Measurements from ENCODE around the gene MXRA7.

MXRA7 gene

DNA sequence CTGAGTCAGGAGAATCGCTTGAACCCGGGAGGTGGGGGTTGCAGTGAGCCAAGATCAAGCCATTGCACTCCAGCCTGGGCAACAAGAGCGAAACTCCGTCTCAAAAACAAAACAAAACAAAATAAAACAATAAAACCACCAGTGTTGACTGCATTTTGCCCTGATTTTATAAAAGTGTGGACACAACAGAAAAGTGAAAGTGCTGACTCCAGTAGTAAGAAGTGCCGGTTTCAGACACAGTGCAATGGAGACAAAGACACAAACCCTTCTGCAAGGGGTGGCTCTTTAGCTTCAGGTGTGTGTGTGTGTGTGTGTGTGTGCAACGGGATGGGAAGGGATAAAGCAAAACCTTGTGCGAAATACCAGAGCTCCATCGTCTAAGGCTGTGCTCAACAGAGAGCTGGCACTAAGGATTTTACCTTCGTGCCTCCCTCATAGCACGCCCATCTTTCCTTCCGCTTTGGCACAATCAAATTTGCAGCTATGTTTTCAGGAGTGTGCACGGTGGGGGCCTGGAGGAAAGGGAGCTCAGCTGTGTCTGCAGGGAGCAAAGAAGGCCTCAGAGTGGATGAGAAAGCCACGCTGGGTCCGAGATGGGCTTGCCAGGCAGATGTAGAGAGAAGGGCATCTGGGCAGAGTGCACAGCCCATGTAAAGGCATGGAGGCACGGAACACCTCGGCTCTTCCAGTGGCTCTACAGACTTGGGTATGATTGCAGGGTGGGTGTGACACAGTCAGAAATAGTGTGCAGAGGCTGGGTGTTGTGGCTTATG, 15.5 kb downstream of the MXRA7 start:
- no peak for DNase-seq

GRCh38 chr17:76691379-76692191, 19.2 kb downstream of the MXRA7 start:
- no peak for DNase-seq

- DNase-seq: no peak
Observed at GRCh38 chr17:76690596-76691280, 20.0 kb downstream of the MXRA7 start.

- DNase-seq: no peak
Observed at GRCh38 chr17:76689859-76690258, 20.9 kb downstream of the MXRA7 start.

GRCh38 chr17:76688165-76688622, 22.6 kb downstream of the MXRA7 start:
- no peak for DNase-seq

DNA sequence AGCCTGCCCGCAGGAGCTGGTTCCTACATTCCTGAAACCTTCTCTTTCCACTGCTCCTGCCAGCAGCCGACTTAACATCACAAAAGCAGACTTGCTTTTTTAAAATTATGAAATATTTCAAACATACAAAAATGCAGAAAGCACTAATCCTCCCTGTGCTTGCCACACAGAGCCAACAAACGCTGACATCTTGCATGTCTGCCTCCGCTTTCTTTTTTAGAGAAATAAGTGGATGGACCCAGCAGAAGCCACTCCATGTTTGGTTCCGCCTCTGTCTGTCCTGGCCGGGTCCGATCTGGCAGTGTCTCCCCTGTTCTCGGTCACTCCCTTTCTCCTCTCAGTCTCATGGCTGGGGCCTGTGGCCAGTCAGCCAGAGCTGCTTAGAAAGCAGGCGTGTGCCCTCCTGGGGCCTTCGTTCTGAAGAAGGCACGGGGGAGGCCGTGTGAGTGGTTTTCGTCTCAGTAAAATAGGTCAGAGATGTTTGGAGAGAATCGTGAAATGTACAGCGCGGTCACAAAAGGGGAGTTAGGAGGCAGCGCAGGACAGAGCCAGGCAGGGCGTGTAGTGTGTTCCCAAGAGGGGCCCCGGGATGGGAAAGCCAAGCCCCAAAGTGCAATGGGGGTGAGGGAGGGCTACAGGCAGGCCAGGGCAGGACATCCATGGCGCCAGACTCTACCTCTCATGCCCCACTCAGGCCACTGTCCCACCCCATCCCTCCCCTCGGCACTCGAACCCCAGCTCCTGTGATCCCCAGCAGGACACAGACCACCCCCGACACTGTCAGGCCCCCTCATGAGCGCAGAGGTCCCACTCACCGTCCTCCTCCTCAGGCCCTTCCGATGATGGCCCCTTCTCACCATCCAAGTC, 23.2 kb downstream of the MXRA7 start:
- no peak for DNase-seq

- DNase-seq: no peak
Observed at GRCh38 chr17:76686538-76687297, 24.0 kb downstream of the MXRA7 start.

GRCh38 chr17:76685846-76686245, 24.9 kb downstream of the MXRA7 start:
- no peak for DNase-seq

DNA sequence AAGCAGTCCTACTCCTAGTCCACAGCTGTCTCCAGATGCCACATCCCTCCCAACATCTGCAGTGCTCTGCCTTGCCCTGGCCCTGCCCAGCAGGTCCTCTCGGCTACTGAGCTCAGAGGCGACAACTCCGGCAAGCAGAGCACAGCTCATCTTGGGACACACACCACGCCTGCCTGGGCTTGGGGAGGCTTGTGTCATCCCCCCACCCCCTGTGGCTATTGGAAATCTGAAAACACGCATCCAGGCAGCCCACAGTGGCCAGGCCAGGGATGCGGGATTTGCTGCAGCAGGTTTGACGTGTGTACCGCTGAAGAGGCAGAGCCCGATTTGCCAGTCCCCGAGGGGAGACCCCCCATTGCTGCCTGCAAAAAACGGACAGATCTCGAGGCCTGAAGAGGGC, 25.4 kb downstream of the MXRA7 start:
- no peak for DNase-seq

DNA sequence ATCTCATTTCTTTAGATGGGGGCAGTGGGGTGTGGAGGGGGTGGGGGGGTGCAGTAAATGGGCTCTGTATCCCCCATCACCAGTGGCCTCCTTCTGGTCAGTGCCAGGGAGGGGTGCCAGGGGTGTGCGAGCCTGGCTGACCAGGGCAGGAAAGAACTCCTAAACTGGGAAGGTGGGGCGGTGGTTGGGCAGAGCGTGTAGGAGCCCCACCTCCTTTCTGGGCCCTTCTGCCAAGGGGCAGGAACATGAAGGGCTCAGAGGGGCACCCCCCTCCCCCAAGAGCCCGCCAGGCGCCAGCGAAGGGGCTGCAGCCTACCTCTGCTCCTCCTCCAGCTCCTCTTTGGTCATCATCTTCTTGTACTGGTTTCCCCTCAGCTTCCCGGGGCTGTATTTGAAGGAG, 26.0 kb downstream of the MXRA7 start:
- no peak for DNase-seq

DNA sequence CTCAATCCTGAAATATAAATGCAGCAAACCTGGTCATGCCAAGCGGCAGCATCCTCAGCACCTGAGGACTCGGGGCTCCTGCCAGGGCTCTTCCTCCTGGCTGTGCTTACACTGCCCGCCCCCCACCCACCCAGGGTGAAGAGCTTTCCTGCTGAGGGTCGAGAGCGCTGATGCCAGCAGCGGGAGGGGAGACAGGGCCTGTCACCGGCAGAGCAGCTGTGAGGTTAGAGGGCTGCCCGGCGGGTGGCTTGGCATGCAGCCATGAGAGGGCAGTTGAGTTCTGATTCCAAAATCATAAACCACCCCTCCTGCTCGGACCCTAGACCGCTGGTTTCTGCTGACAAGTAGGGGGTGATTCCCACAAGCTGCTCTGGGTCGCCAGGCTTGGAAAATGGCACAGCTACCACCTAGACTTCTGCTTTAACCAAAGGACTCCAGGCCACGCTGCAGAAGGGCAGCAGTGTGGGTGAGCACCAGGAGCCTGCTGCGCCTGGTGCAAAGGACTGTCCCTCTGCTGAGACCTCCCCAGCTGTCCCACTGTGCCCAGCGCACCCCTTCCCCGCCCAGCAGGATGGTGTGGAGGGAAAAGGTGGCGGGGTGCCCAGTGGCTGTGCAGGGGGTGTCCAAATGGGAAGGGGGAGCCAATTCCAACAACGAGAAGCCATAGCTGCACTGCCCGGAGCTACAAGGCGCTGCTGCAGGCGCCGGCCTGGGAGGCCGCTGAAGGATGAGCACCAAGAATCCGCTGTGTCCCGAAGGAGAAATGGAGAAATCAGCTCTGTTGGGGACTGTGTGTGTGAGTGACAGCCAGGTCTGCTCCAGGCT, 26.6 kb downstream of the MXRA7 start:
- no peak for DNase-seq

DNA sequence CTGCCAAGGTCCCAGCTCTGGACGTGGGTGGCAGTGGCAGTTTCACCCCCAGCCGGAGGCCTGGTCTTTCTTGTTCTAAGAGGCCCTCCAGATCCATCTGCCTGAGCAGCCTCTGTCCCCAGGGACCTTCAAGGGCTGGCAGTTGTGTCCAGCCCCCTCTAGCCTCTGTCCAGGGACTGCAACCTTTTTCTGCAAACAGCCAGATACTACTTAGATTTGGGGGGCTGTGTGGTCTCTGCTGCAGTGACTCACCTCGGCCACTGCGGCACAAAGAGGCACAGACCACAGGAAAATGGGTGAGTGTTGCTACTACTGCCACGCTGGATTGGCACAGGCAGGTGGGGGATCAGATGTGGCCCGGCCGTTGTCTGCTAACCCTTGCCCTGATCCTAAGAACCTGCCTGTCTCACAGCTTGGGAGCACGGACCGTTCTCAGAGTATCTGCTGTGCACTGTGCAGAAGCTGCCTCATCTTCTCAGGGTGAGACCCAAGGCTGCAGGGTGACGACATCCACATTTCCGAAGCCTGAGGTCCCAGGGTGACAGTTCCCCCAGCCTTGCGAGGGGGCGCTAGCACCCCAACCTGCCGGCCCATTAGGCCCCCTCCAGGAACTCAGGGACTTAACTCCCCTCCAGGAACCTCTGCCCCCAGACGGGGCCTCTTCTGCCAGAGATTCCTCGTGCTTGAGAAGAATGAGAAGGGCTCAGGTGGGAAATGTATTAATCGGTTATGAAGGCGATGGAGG, 27.6 kb downstream of the MXRA7 start:
- DNase-seq: no peak

GRCh38 chr17:76682296-76682695, 28.5 kb downstream of the MXRA7 start:
- no peak for DNase-seq

DNA sequence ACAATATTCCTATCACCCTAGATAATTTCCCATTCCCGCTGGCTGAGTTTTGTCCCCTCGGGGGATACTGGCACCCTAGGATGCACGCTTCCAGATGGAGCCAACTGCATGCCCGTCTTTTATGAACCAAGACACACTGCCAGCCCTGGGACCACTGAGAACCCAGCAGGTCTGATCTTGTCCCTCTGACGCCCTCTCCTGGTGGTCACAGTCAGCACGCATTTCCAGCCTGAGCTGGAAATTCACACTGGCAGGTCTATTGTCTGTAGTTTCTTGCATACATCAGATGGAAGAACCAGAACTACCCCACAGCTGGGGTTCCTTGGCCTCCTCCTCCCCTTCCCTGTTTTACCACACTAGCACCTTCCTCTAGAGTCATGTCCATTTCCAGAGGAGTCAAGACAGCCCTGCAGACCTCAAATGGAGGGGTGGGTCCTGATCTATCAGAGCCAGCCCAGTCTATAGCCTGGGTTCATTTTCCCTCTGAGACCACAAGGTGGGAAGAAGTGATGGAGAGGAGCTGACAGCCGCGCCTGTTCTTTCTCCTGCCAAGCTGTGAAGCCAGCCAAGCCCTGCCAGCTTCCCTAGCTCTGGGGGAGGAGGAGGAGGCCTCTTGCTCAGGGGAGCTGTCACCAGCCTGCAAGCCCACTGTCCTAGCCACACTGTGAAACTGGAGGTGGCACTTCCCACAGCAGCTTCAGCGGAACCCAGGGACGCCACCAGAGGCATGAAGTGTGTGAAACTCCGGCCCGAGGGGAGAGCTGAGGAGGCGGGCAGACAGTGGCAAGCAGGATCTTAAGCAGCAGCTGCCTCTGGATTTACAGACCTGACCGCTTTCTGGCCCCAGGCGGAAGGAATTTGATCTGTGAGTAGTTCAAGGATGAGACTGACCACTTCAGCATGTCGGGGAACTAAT, 29.3 kb downstream of the MXRA7 start:
- peak; percentile 79 for DNase-seq

GRCh38 chr17:76679239-76679638, 31.5 kb downstream of the MXRA7 start:
- DNase-seq: no peak

- no peak for DNase-seq
Observed at GRCh38 chr17:76678330-76678729, 32.4 kb downstream of the MXRA7 start.

- no peak for DNase-seq
Observed at GRCh38 chr17:76677406-76677805, 33.4 kb downstream of the MXRA7 start.

DNA sequence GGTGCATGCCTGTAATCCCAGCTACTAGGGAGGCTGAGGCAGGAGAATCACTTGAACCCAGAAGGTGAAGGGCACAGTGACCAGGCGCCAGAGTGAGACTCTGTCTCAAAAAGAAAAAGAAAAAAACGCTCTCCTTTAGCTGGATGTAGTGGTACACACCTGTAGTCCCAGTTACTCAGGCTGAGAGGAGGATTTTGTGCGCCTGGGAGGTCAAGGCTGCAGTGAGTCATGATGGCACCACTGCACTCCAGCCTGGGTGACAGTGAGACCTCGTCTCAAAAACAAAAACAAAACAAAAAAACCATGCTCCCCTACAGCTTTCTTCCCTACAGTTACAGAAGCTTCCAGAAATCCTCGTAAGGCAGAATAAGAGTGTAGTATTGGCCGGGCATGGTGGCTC, 34.1 kb downstream of the MXRA7 start:
- DNase-seq: no peak

GRCh38 chr17:76675648-76676047, 35.1 kb downstream of the MXRA7 start:
- DNase-seq: no peak

Measured in NCI-H1694 (cell line).